Spleen (tissue), 11 donors: ENCODE data around the gene IMPDH2. TPM values are rescaled to one million over a fixed set of nuclear protein-coding genes. Genes with fewer than 3 reads are reported as not detected.

Experiments used
- DNase-seq: peaks from one replicate; pipeline ENCODE4 v3.0.0-alpha.2; 2020
- H3K27ac ChIP-seq, 8 donors: fragments of 200-600 bp; sonication (generic) in 7 of 8; 1 replicate in 4 of 8; 2 replicates in 4 of 8; pipeline versions ENCODE4 v1.5.0 to v1.8.0; 2016 to 2021; ENCODE audit warnings: inconsistent platforms in 4 of 8, mild to moderate bottlenecking in 4 of 8, moderate library complexity in 1 of 8
- H3K27me3 ChIP-seq, 7 donors: fragments of 200-600 bp; sonication (generic) in 6 of 7; replicated peaks in 1 of 7; 1 replicate in 4 of 7; 2 replicates in 3 of 7; pipeline versions ENCODE4 v1.5.0 to v1.8.0; 2016 to 2021; ENCODE audit warnings: inconsistent platforms in 3 of 7, mild to moderate bottlenecking in 1 of 7
- H3K36me3 ChIP-seq, 6 donors: fragments of 200-600 bp; sonication (generic) in 5 of 6; 1 replicate in 4 of 6; 2 replicates in 2 of 6; pipeline versions ENCODE4 v1.5.0 to v1.8.0; 2016 to 2021; ENCODE audit warnings: inconsistent platforms in 2 of 6
- H3K4me1 ChIP-seq, 6 donors: fragments of 200-600 bp; sonication (generic) in 5 of 6; 1 replicate in 3 of 6; 2 replicates in 3 of 6; pipeline versions ENCODE4 v1.5.0 to v1.8.0; 2016 to 2021; ENCODE audit warnings: inconsistent platforms in 3 of 6
- H3K4me3 ChIP-seq, 8 donors: fragments of 200-600 bp; sonication (generic) in 7 of 8; 1 replicate in 4 of 8; 2 replicates in 4 of 8; pipeline versions ENCODE4 v1.5.0 to v1.8.0; 2016 to 2021; ENCODE audit warnings: inconsistent platforms in 4 of 8, mild to moderate bottlenecking in 4 of 8, moderate library complexity in 2 of 8
- H3K9me3 ChIP-seq, 8 donors: fragments of 200-600 bp; sonication (generic) in 7 of 8; 1 replicate in 4 of 8; 2 replicates in 4 of 8; pipeline versions ENCODE4 v1.5.0 to v1.8.0; 2016 to 2021; ENCODE audit warnings: inconsistent platforms in 4 of 8
- CTCF ChIP-seq, 11 experiments: fragments of 200-600 bp in 7 of 11; fragments of 450-650 bp in 4 of 11; sonication (generic) in 4 of 11; IDR thresholded peaks in 8 of 11; conservative IDR thresholded peaks in 3 of 11; 1 replicate in 7 of 11; 2 replicates in 4 of 11; pipeline versions ENCODE4 v1.4.0 to v1.8.0; 2016 to 2021; ENCODE audit warnings: antibody characterized with exemption in 11 of 11, inconsistent platforms in 4 of 11, mild to moderate bottlenecking in 1 of 11
- POLR2A ChIP-seq, 3 donors: fragments of 450-650 bp; IDR thresholded peaks; one replicate each; pipeline ENCODE4 v1.5.1; 2017; ENCODE audit warnings: antibody characterized with exemption in 3 of 3, mild to moderate bottlenecking in 1 of 3
- POLR2AphosphoS5 ChIP-seq, 3 donors: sonication (generic); formaldehyde crosslinking; IDR thresholded peaks; one replicate each; pipeline ENCODE4 v1.5.1; 2017; ENCODE audit warnings: antibody characterized with exemption in 3 of 3
- WGBS, 5 donors: extraction: QIAGEN DNeasy Blood & Tissue Kit in 3 of 5; methylation state at CpG; one replicate each; pipeline versions ENCODE4 v1.1.5 to v1.1.7; 2013 to 2018; 5-methylcytosine and 5-hydroxymethylcytosine counted together
- intact Hi-C: fragments of 100-400 bp; cut with DNase I; formaldehyde crosslinking; loops from one replicate; pipeline ENCODE4 v1.15.0; 2023; ENCODE audit warnings: low total_unique reads
- polyA plus RNA-seq, 3 donors: library from polyadenylated mRNA; stranded (reverse); fragments of 200-250 nt; gene quantifications; one replicate each; pipeline ENCODE4 v1.2.1, GENCODE V29; 2013
- total RNA-seq, 7 donors: library from RNA; depleted of rRNA in 3 of 7; stranded (reverse); fragments of >200 nt in 3 of 7; fragmentation: NEBNext Ultra II Directional in 4 of 7; extraction: Animal tissue kit (Norgen Biotek cat#: 25700) in 4 of 7; gene quantifications; one replicate each; pipeline versions ENCODE4 v1.1.0 to v1.2.1, GENCODE V29; 2016 to 2021
- donor health status: healthy with polysubstance abuse.
- donor health status: DM: no; HTN: no; CAD: no; lungs with moderate emphysema.
- donor health status: DM: no; HTN: no; CAD: no.
- donor health status: Bipolar disorder and iron deficiency.
- donor health status: healthy.
- donor health status: DM: no; HTN: no; CAD: no.
- donor health status: DM: yes; HTN: yes; CAD: no.

IMPDH2 gene
- total and polyA plus RNA-seq, 10 donors = 84.4 to 127 (median 95.4) TPM

GRCh38 chr3:49023775-49024174 lies 5.4 kb downstream of the IMPDH2 start:
- TF ChIP-seq POLR2A (IDR thresholded peaks at IDR 0.05) = no peak
- TF ChIP-seq POLR2AphosphoS5 (IDR thresholded peaks at IDR 0.05) = no peak
- TF ChIP-seq CTCF (IDR thresholded peaks at IDR 0.05 in 8 of 11, conservative IDR thresholded peaks at IDR 0.05 in 3 of 11) = no peak
- no peak for DNase-seq
- Histone ChIP-seq H3K4me3 (no peak overlapping the region), H3K9me3 (no peaks in the 10 kb centered on the region), H3K36me3 (peaks cover 0 to 52% (median 39%) of the 10 kb centered on the region in 6 donors), H3K27ac (no peak overlapping the region), H3K27me3 (no peaks in the 10 kb centered on the region), H3K4me1 (peaks cover 31 to 88% (median 68%) of the 10 kb centered on the region in 6 donors)
- WGBS, 5 donors = 82 to 95% (median 94%) methylated on average over 4 of the region's 4 CpGs
- intact Hi-C loops = loop anchor here (10.0 kb wide), 1 partner anchor 81 kb away; the partner anchor contains the start of gene QARS1

- H3K9me3 ChIP-seq = no peaks in the 10 kb centered on the region
- TF ChIP-seq POLR2A (IDR thresholded peaks at IDR 0.05) (no peak), CTCF (IDR thresholded peaks at IDR 0.05 in 8 of 11, conservative IDR thresholded peaks at IDR 0.05 in 3 of 11) (no peak)
- intact Hi-C loops = loop anchor here (10.0 kb wide), 1 partner anchor 82 kb away; the partner anchor contains the start of gene QARS1
- H3K4me1 ChIP-seq = peaks cover 26 to 88% (median 64%) of the 10 kb centered on the region in 6 donors
- H3K27me3 ChIP-seq = no peaks in the 10 kb centered on the region
- 18 to 33% (median 26%) methylated on average over 10 to 12 of the region's 12 CpGs for WGBS, 5 donors
- H3K4me3 ChIP-seq = peak overlapping the region; percentile 67 to 96 (median 88)
- DNase-seq = no peak
- H3K36me3 ChIP-seq = peaks cover 0 to 51% (median 39%) of the 10 kb centered on the region in 6 donors
- H3K27ac ChIP-seq = peak overlapping the region; percentile 98 to 100 (median 100)
Measured at GRCh38 chr3:49022688-49023171, 6.5 kb downstream of the IMPDH2 start.

GRCh38 chr3:49021813-49022687 lies 7.1 kb downstream of the IMPDH2 start, which contains the start of gene NDUFAF3:
Gene NDUFAF3, plus strand, starts transcription at chr3:49022121. Its CDS starts 24 bp downstream, at chr3:49022145.
- Histone ChIP-seq H3K27me3 (no peaks in the 10 kb centered on the region), H3K36me3 (peaks cover 0 to 45% (median 36%) of the 10 kb centered on the region in 6 donors), H3K9me3 (no peaks in the 10 kb centered on the region), H3K27ac (peak within 1 kb of the TSS; percentile 98 to 100 (median 100)), H3K4me3 (peak within 1 kb of the TSS; percentile 67 to 96 (median 88)), H3K4me1 (peaks cover 32 to 88% (median 66%) of the 10 kb centered on the region in 6 donors)
- peak in 2 of 3 donors; percentile 68 to 77 for TF ChIP-seq POLR2A (IDR thresholded peaks at IDR 0.05)
- TF ChIP-seq CTCF (IDR thresholded peaks at IDR 0.05 in 8 of 11, conservative IDR thresholded peaks at IDR 0.05 in 3 of 11) = peak; percentile 94 to 100 (median 99)
- peak; percentile 88 to 94 (median 91) for TF ChIP-seq POLR2AphosphoS5 (IDR thresholded peaks at IDR 0.05)
- DNase-seq = peak; percentile 99
- 1 to 6% (median 1%) methylated on average over 10 to 83 of the region's 83 CpGs for WGBS, 5 donors
- intact Hi-C loops = loop anchor here (10.0 kb wide), 1 partner anchor 83 kb away; the partner anchor contains the start of gene QARS1
